ENCODE measurements around the gene WDR88. TPM values are rescaled to one million over a fixed set of nuclear protein-coding genes. Genes with fewer than 3 reads are reported as not detected.
A peak's percentile ranks its signal among the peaks of the same experiment; 100 is the strongest.

WDR88 gene
- polyA plus RNA-seq, 1 donor from 2014 or later, result 0.35 TPM

GRCh38 chr19:33214596-33214995, 82.7 kb downstream of the WDR88 start:
- H4K20me1 ChIP-seq (ENCODE audit: insufficient read depth), result no peaks in the 10 kb centered on the region
- no peak overlapping the region for H3K4me3 ChIP-seq (ENCODE audit: low read length)
- no peak overlapping the region for H2AFZ ChIP-seq (ENCODE audit: low read depth, low read length)
- no peaks in the 10 kb centered on the region for H3K9me2 ChIP-seq (ENCODE audit: insufficient read depth, low read length)
- H3K9ac ChIP-seq (ENCODE audit: low read length), result no peak overlapping the region
- no peak overlapping the region for H3K27ac ChIP-seq (ENCODE audit: low read length)
- TF ChIP-seq CTCF (IDR thresholded peaks at IDR 0.05; ENCODE audit: poor library complexity, severe bottlenecking), result peak; percentile 61
- TF ChIP-seq EZH2 (IDR thresholded peaks at IDR 0.05; ENCODE audit: borderline replicate concordance, insufficient read depth, low read length, poor library complexity, severe bottlenecking), result no peak
- TF ChIP-seq SMC3 (conservative IDR thresholded peaks at IDR 0.05; ENCODE audit: poor library complexity), result peak; percentile 50
- TF ChIP-seq RAD21 (conservative IDR thresholded peaks at IDR 0.05), result peak; percentile 49
- H3F3A ChIP-seq (ENCODE audit: insufficient read depth, low read length, poor library complexity, severe bottlenecking), result no peaks in the 10 kb centered on the region
- no peaks in the 10 kb centered on the region for H3K27me3 ChIP-seq (ENCODE audit: insufficient read depth, low read depth, low read length)
- H3K9me3 ChIP-seq (ENCODE audit: low read length), result no peaks in the 10 kb centered on the region
- no peaks in the 10 kb centered on the region for H3K36me3 ChIP-seq (ENCODE audit: insufficient read depth, low read length)
- no peaks in the 10 kb centered on the region for H3K79me2 ChIP-seq (replicated peaks; ENCODE audit: insufficient read depth, low read length)
- H3K4me2 ChIP-seq (ENCODE audit: low read length), result no peak overlapping the region

- H3K36me3 ChIP-seq (ENCODE audit: insufficient read depth, low read length), result no peaks in the 10 kb centered on the region
- H2AFZ ChIP-seq (ENCODE audit: low read depth, low read length), result no peak overlapping the region
- no peaks in the 10 kb centered on the region for H3K27me3 ChIP-seq (ENCODE audit: insufficient read depth, low read depth, low read length)
- H3K9ac ChIP-seq (ENCODE audit: low read length), result no peak overlapping the region
- no peak overlapping the region for H3K4me3 ChIP-seq (ENCODE audit: low read length)
- no peak for TF ChIP-seq SMC3 (conservative IDR thresholded peaks at IDR 0.05; ENCODE audit: poor library complexity)
- no peak for TF ChIP-seq EP300 (conservative IDR thresholded peaks at IDR 0.05; ENCODE audit: poor library complexity, severe bottlenecking)
- TF ChIP-seq CTCF (IDR thresholded peaks at IDR 0.05; ENCODE audit: poor library complexity, severe bottlenecking), result no peak
- TF ChIP-seq TAF1 (IDR thresholded peaks at IDR 0.05; ENCODE audit: low read depth), result no peak
- TF ChIP-seq REST (IDR thresholded peaks at IDR 0.05; ENCODE audit: borderline replicate concordance), result no peak
- TF ChIP-seq POLR2AphosphoS5 (IDR thresholded peaks at IDR 0.05), result no peak
- no peak for TF ChIP-seq RAD21 (conservative IDR thresholded peaks at IDR 0.05)
- TF ChIP-seq MXI1 (conservative IDR thresholded peaks at IDR 0.05; ENCODE audit: poor library complexity, severe bottlenecking), result no peak
- TF ChIP-seq EZH2 (IDR thresholded peaks at IDR 0.05; ENCODE audit: borderline replicate concordance, insufficient read depth, low read length, poor library complexity, severe bottlenecking), result no peak
- no peak overlapping the region for H3K27ac ChIP-seq (ENCODE audit: low read length)
- H3K4me2 ChIP-seq (ENCODE audit: low read length), result no peak overlapping the region
- H3K9me3 ChIP-seq (ENCODE audit: low read length), result no peaks in the 10 kb centered on the region
- H4K20me1 ChIP-seq (ENCODE audit: insufficient read depth), result no peaks in the 10 kb centered on the region
- no peaks in the 10 kb centered on the region for H3K79me2 ChIP-seq (replicated peaks; ENCODE audit: insufficient read depth, low read length)
- no peaks in the 10 kb centered on the region for H3K9me2 ChIP-seq (ENCODE audit: insufficient read depth, low read length)
- no peaks in the 10 kb centered on the region for H3F3A ChIP-seq (ENCODE audit: insufficient read depth, low read length, poor library complexity, severe bottlenecking)
These were observed 83.7 kb downstream of the WDR88 start for GRCh38 chr19:33215438-33216197.
